ENCODE measurements around the gene P2RY8. TPM values are rescaled to one million over a fixed set of nuclear protein-coding genes. Genes with fewer than 3 reads are reported as not detected.

P2RY8 gene
- total and polyA plus RNA-seq, 10 of the 15 experiments (the other 5 are each of a cell fraction or from before 2014, with no cell fraction given), result 2.0 to 64.4 (median 36.5) TPM

DNA sequence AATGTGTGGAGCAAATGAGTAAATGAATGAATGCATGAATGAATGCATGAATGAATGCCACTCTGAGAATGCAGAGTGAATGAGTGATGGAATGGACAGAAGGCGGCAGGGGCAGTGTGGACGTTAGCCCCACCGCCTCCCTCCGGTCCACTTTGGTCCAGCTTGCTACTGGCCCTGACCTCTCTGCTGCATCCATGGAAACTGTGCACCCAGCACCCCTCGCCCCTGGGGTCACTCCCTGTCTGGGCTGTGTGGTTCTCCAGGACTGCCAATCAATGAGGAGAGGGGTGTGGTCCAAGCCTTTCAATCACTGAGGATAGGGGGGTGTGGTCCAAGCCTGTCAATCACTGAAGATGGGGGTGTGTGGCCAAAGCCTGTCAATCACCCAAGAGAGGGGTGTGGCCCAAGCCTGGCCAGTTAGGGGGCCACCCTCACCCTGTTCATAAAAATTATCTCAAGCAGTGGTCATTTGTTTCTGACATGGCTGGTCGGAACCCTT is 45.1 kb downstream of the P2RY8 start (continued):
- TF ChIP-seq PAX5 (IDR thresholded peaks at IDR 0.05; ENCODE audit: borderline replicate concordance, low read depth, low read length), result peak; percentile 30; the same call in 1 of the 2 replicates
- TF ChIP-seq ZZZ3 (IDR thresholded peaks at IDR 0.05; ENCODE audit: control insufficient read depth, insufficient read length, low read depth), result no peak
- no peak for TF ChIP-seq SIX5 (IDR thresholded peaks at IDR 0.05; ENCODE audit: low read depth, low read length, severe bottlenecking)
- TF ChIP-seq RFX5 (IDR thresholded peaks at IDR 0.05; ENCODE audit: low read depth, low read length), result no peak
- TF ChIP-seq, protein P1, sequence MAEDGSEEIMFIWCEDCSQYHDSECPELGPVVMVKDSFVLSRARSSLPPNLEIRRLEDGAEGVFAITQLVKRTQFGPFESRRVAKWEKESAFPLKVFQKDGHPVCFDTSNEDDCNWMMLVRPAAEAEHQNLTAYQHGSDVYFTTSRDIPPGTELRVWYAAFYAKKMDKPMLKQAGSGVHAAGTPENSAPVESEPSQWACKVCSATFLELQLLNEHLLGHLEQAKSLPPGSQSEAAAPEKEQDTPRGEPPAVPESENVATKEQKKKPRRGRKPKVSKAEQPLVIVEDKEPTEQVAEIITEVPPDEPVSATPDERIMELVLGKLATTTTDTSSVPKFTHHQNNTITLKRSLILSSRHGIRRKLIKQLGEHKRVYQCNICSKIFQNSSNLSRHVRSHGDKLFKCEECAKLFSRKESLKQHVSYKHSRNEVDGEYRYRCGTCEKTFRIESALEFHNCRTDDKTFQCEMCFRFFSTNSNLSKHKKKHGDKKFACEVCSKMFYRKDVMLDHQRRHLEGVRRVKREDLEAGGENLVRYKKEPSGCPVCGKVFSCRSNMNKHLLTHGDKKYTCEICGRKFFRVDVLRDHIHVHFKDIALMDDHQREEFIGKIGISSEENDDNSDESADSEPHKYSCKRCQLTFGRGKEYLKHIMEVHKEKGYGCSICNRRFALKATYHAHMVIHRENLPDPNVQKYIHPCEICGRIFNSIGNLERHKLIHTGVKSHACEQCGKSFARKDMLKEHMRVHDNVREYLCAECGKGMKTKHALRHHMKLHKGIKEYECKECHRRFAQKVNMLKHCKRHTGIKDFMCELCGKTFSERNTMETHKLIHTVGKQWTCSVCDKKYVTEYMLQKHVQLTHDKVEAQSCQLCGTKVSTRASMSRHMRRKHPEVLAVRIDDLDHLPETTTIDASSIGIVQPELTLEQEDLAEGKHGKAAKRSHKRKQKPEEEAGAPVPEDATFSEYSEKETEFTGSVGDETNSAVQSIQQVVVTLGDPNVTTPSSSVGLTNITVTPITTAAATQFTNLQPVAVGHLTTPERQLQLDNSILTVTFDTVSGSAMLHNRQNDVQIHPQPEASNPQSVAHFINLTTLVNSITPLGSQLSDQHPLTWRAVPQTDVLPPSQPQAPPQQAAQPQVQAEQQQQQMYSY (CRISPR knock-in tag; IDR thresholded peaks at IDR 0.05), result no peak
- TF ChIP-seq IRF4 (IDR thresholded peaks at IDR 0.05; ENCODE audit: low read depth, low read length), result peak; percentile 56; the same call in 1 of the 2 replicates
- peak in 1 of 2 experiments; percentile 38; a peak in 2 of 3 replicates for TF ChIP-seq EGR1 (IDR thresholded peaks at IDR 0.05; ENCODE audit: borderline replicate concordance in 1 of 2, low read depth in 2 of 2, low read length in 2 of 2)
- TF ChIP-seq, protein P2, sequence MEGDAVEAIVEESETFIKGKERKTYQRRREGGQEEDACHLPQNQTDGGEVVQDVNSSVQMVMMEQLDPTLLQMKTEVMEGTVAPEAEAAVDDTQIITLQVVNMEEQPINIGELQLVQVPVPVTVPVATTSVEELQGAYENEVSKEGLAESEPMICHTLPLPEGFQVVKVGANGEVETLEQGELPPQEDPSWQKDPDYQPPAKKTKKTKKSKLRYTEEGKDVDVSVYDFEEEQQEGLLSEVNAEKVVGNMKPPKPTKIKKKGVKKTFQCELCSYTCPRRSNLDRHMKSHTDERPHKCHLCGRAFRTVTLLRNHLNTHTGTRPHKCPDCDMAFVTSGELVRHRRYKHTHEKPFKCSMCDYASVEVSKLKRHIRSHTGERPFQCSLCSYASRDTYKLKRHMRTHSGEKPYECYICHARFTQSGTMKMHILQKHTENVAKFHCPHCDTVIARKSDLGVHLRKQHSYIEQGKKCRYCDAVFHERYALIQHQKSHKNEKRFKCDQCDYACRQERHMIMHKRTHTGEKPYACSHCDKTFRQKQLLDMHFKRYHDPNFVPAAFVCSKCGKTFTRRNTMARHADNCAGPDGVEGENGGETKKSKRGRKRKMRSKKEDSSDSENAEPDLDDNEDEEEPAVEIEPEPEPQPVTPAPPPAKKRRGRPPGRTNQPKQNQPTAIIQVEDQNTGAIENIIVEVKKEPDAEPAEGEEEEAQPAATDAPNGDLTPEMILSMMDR (IDR thresholded peaks at IDR 0.05 in 2 of 3, conservative IDR thresholded peaks at IDR 0.05 in 1 of 3; ENCODE audit: control insufficient read depth in 2 of 3, extremely low read depth in 1 of 3, insufficient read depth in 1 of 3, low read depth in 3 of 3, low read length in 3 of 3), result no peak
- TF ChIP-seq CHD4 (IDR thresholded peaks at IDR 0.05), result peak; percentile 43; the same call in 1 of the 2 replicates
- no peak for TF ChIP-seq SMAD5 (IDR thresholded peaks at IDR 0.05; ENCODE audit: low read depth)
- no peak for TF ChIP-seq JUND (IDR thresholded peaks at IDR 0.05; ENCODE audit: low read depth, low read length)
- TF ChIP-seq, protein P3, sequence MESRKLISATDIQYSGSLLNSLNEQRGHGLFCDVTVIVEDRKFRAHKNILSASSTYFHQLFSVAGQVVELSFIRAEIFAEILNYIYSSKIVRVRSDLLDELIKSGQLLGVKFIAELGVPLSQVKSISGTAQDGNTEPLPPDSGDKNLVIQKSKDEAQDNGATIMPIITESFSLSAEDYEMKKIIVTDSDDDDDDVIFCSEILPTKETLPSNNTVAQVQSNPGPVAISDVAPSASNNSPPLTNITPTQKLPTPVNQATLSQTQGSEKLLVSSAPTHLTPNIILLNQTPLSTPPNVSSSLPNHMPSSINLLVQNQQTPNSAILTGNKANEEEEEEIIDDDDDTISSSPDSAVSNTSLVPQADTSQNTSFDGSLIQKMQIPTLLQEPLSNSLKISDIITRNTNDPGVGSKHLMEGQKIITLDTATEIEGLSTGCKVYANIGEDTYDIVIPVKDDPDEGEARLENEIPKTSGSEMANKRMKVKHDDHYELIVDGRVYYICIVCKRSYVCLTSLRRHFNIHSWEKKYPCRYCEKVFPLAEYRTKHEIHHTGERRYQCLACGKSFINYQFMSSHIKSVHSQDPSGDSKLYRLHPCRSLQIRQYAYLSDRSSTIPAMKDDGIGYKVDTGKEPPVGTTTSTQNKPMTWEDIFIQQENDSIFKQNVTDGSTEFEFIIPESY (IDR thresholded peaks at IDR 0.05), result peak; percentile 74
- 0 out of 2 replicates have a peak, but pooled peaks have one; percentile 10 for TF ChIP-seq CREB1 (IDR thresholded peaks at IDR 0.05; ENCODE audit: low read depth)
- 0 out of 2 replicates have a peak, but pooled peaks have one; percentile 16 for TF ChIP-seq CHD2 (IDR thresholded peaks at IDR 0.05; ENCODE audit: borderline replicate concordance, low read depth, low read length)
- TF ChIP-seq MXI1 (IDR thresholded peaks at IDR 0.05; ENCODE audit: low read depth, low read length), result peak; percentile 51; the same call in 1 of the 2 replicates
- TF ChIP-seq KLF5 (IDR thresholded peaks at IDR 0.05; ENCODE audit: partially characterized antibody), result peak; percentile 37
- TF ChIP-seq, protein P4, sequence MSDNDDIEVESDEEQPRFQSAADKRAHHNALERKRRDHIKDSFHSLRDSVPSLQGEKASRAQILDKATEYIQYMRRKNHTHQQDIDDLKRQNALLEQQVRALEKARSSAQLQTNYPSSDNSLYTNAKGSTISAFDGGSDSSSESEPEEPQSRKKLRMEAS (IDR thresholded peaks at IDR 0.05; ENCODE audit: low read depth, low read length), result no peak
- no peak for TF ChIP-seq ZSCAN29 (IDR thresholded peaks at IDR 0.05)
- TF ChIP-seq CBFB (IDR thresholded peaks at IDR 0.05; ENCODE audit: low read depth), result 0 out of 2 replicates have a peak, but pooled peaks have one; percentile 34
- peak in 1 of 2 experiments; percentile 2; a peak in 1 of 4 replicates for TF ChIP-seq BHLHE40 (IDR thresholded peaks at IDR 0.05; ENCODE audit: borderline replicate concordance in 1 of 2, low read depth in 2 of 2, low read length in 1 of 2)
